ENCODE data around the gene PDX1. TPM values are rescaled to one million over a fixed set of nuclear protein-coding genes. Genes with fewer than 3 reads are reported as not detected.

PDX1 gene
- polyA plus RNA-seq, 1 of the 3 experiments (the other 2 are of a cell fraction) = not detected

DNA sequence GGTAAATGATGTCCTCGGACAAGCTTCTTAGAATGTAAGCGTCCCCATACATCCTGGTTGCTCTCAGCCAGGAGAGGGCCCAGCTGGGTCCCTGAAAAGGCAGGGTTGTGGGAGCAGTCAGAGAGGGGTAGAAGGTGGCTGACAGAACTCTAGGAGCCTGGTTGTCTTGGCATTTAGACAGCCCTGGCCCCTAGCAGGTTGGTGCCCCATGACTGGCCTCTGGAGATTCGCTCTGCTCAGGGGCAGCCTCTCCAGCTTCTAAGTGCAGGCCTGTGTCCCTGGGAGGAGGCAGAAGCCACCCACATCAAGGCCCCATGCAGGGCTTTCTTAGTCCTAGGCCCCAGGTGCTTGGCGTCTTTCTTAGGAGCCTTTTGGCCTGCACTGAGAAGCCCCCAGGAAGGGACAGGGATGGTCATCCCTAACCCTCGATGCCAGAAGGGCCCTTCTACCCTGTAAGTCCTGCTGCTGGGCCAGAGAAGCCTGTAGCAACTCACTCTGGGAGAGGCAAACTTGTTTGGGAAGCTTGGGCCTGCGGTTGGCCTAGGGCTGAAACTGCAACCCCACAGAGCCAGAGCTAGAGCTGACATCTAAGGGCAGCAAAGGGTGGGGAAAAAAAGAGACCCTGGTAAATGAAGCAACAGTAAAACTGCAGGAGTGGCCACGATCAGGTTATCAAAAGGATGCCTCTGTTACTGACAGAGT, 52.1 kb downstream of the PDX1 start:
- H3F3A ChIP-seq (replicated peaks; ENCODE audit: insufficient read depth) = no peaks in the 10 kb centered on the region
- H3K9me3 ChIP-seq = no peaks in the 10 kb centered on the region
- no peaks in the 10 kb centered on the region for H3K79me2 ChIP-seq (ENCODE audit: insufficient read depth)
- H3K4me1 ChIP-seq (ENCODE audit: control insufficient read depth in 1 of 2, insufficient read depth in 2 of 2, low read depth in 1 of 2, low read length in 1 of 2) = no peaks in the 10 kb centered on the region
- no peaks in the 10 kb centered on the region for H4K20me1 ChIP-seq (ENCODE audit: insufficient read depth)
- no peak for DNase-seq
- ChIA-PET POLR2A (no interaction called here), CTCF (interaction anchor here (0.9 to 4.2 kb wide), 5 partner anchors 9 to 610 kb away, joined by 3 to 15 read pairs (median 6); no protein-coding TSS in a partner anchor)
- no peak overlapping the region for H3K9ac ChIP-seq
- 13% methylated on average over 5 of the region's 7 CpGs for WGBS (ENCODE audit: low lambda C conversion rate)
- no peak overlapping the region for H3K4me2 ChIP-seq
- no peak overlapping the region for H3K27ac ChIP-seq (ENCODE audit: low read depth in 2 of 2, low read length in 1 of 2)
- peaks cover 99% of the 10 kb centered on the region for H3K27me3 ChIP-seq (ENCODE audit: insufficient read depth)
- no peaks in the 10 kb centered on the region for H3K36me3 ChIP-seq (replicated peaks in 1 of 2; ENCODE audit: control insufficient read depth in 1 of 2, insufficient read depth in 2 of 2, low read length in 1 of 2)
- H3K4me3 ChIP-seq (ENCODE audit: low read depth in 2 of 2, low read length in 1 of 2) = no peak overlapping the region
- H3K9me2 ChIP-seq = no peaks in the 10 kb centered on the region
- TF ChIP-seq RCOR1 (IDR thresholded peaks at IDR 0.05; ENCODE audit: low read length) (no peak), JUND (IDR thresholded peaks at IDR 0.05) (no peak), RAD21 (IDR thresholded peaks at IDR 0.05; ENCODE audit: low read length) (no peak), EP300 (IDR thresholded peaks at IDR 0.05; ENCODE audit: borderline replicate concordance in 1 of 2, low read depth in 1 of 2, low read length in 1 of 2) (no peak), USF2 (IDR thresholded peaks at IDR 0.05; ENCODE audit: borderline replicate concordance, low read depth, low read length) (no peak)
- no peak overlapping the region for H2AFZ ChIP-seq (ENCODE audit: low read depth)

- TF ChIP-seq, protein P1, sequence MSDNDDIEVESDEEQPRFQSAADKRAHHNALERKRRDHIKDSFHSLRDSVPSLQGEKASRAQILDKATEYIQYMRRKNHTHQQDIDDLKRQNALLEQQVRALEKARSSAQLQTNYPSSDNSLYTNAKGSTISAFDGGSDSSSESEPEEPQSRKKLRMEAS (IDR thresholded peaks at IDR 0.05; ENCODE audit: low read depth) = no peak
- TF ChIP-seq, protein P2, sequence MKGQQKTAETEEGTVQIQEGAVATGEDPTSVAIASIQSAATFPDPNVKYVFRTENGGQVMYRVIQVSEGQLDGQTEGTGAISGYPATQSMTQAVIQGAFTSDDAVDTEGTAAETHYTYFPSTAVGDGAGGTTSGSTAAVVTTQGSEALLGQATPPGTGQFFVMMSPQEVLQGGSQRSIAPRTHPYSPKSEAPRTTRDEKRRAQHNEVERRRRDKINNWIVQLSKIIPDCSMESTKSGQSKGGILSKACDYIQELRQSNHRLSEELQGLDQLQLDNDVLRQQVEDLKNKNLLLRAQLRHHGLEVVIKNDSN (IDR thresholded peaks at IDR 0.05; ENCODE audit: borderline replicate concordance, low read depth) = no peak
- TF ChIP-seq FOSL2 (IDR thresholded peaks at IDR 0.05; ENCODE audit: borderline replicate concordance, low read depth) (no peak), GABPA (IDR thresholded peaks at IDR 0.05; ENCODE audit: low read depth) (no peak), MXI1 (IDR thresholded peaks at IDR 0.05; ENCODE audit: low read depth, low read length) (no peak), TEAD4 (IDR thresholded peaks at IDR 0.05; ENCODE audit: borderline replicate concordance, insufficient read depth) (no peak), RAD21 (IDR thresholded peaks at IDR 0.05; ENCODE audit: low read length) (no peak), YY1 (IDR thresholded peaks at IDR 0.05; ENCODE audit: low read depth) (no peak), ELF1 (IDR thresholded peaks at IDR 0.05) (no peak), NFIC (IDR thresholded peaks at IDR 0.05; ENCODE audit: borderline replicate concordance) (no peak), FOXJ3 (CRISPR knock-in tag; IDR thresholded peaks at IDR 0.05) (no peak), RFX5 (IDR thresholded peaks at IDR 0.05; ENCODE audit: low read length) (no peak), CHD2 (IDR thresholded peaks at IDR 0.05; ENCODE audit: low read length, partially characterized antibody) (no peak), JUND (IDR thresholded peaks at IDR 0.05) (no peak), SMC3 (IDR thresholded peaks at IDR 0.05; ENCODE audit: low read depth, low read length) (no peak), TAF1 (IDR thresholded peaks at IDR 0.05; ENCODE audit: borderline replicate concordance, low read depth, low read length) (no peak)
- TF ChIP-seq, protein P3, sequence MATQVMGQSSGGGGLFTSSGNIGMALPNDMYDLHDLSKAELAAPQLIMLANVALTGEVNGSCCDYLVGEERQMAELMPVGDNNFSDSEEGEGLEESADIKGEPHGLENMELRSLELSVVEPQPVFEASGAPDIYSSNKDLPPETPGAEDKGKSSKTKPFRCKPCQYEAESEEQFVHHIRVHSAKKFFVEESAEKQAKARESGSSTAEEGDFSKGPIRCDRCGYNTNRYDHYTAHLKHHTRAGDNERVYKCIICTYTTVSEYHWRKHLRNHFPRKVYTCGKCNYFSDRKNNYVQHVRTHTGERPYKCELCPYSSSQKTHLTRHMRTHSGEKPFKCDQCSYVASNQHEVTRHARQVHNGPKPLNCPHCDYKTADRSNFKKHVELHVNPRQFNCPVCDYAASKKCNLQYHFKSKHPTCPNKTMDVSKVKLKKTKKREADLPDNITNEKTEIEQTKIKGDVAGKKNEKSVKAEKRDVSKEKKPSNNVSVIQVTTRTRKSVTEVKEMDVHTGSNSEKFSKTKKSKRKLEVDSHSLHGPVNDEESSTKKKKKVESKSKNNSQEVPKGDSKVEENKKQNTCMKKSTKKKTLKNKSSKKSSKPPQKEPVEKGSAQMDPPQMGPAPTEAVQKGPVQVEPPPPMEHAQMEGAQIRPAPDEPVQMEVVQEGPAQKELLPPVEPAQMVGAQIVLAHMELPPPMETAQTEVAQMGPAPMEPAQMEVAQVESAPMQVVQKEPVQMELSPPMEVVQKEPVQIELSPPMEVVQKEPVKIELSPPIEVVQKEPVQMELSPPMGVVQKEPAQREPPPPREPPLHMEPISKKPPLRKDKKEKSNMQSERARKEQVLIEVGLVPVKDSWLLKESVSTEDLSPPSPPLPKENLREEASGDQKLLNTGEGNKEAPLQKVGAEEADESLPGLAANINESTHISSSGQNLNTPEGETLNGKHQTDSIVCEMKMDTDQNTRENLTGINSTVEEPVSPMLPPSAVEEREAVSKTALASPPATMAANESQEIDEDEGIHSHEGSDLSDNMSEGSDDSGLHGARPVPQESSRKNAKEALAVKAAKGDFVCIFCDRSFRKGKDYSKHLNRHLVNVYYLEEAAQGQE (IDR thresholded peaks at IDR 0.05; ENCODE audit: low read depth, low read length) = no peak
- TF ChIP-seq, protein P4, sequence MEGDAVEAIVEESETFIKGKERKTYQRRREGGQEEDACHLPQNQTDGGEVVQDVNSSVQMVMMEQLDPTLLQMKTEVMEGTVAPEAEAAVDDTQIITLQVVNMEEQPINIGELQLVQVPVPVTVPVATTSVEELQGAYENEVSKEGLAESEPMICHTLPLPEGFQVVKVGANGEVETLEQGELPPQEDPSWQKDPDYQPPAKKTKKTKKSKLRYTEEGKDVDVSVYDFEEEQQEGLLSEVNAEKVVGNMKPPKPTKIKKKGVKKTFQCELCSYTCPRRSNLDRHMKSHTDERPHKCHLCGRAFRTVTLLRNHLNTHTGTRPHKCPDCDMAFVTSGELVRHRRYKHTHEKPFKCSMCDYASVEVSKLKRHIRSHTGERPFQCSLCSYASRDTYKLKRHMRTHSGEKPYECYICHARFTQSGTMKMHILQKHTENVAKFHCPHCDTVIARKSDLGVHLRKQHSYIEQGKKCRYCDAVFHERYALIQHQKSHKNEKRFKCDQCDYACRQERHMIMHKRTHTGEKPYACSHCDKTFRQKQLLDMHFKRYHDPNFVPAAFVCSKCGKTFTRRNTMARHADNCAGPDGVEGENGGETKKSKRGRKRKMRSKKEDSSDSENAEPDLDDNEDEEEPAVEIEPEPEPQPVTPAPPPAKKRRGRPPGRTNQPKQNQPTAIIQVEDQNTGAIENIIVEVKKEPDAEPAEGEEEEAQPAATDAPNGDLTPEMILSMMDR (IDR thresholded peaks at IDR 0.05) = no peak
- Histone ChIP-seq H3K27ac (ENCODE audit: low read depth in 2 of 2, low read length in 1 of 2) (no peak overlapping the region), H3K9ac (no peak overlapping the region), H3K4me1 (ENCODE audit: control insufficient read depth in 1 of 2, insufficient read depth in 2 of 2, low read depth in 1 of 2, low read length in 1 of 2) (no peaks in the 10 kb centered on the region), H3F3A (replicated peaks; ENCODE audit: insufficient read depth) (no peaks in the 10 kb centered on the region), H2AFZ (ENCODE audit: low read depth) (no peak overlapping the region), H4K20me1 (ENCODE audit: insufficient read depth) (no peaks in the 10 kb centered on the region), H3K36me3 (replicated peaks in 1 of 2; ENCODE audit: control insufficient read depth in 1 of 2, insufficient read depth in 2 of 2, low read length in 1 of 2) (no peaks in the 10 kb centered on the region), H3K9me2 (no peaks in the 10 kb centered on the region), H3K4me3 (ENCODE audit: low read depth in 2 of 2, low read length in 1 of 2) (no peak overlapping the region), H3K4me2 (no peak overlapping the region), H3K9me3 (no peaks in the 10 kb centered on the region), H3K27me3 (ENCODE audit: insufficient read depth) (peaks cover 99% of the 10 kb centered on the region), H3K79me2 (ENCODE audit: insufficient read depth) (no peaks in the 10 kb centered on the region)
- CTCF ChIA-PET = interaction anchor here (1.0 to 4.2 kb wide), 5 partner anchors 11 to 611 kb away, joined by 3 to 15 read pairs (median 5); no protein-coding TSS in a partner anchor
- no peak for DNase-seq
- POLR2A ChIA-PET = no interaction called here
- 8% methylated on average over 2 of the region's 2 CpGs for WGBS (ENCODE audit: low lambda C conversion rate)
Observed at GRCh38 chr13:27972478-27972820, 52.6 kb downstream of the PDX1 start.
